T-helper 17 cell (primary cell): Measurements from ENCODE around the gene MRTO4. TPM values are rescaled to one million over a fixed set of nuclear protein-coding genes. Genes with fewer than 3 reads are reported as not detected.
"Not testable (repeated sequence)": the region's sequence is repeated elsewhere in the genome, so short reads cannot be mapped to it uniquely, and the experiment has no call there.

Experiments
- ATAC-seq: fragments of 150-1000 bp; cut with Tn5 transposase; 2 replicates; pipeline ENCODE4 v1.10.0; 2021; ENCODE audit warnings: mild to moderate bottlenecking, moderate library complexity
- DNase-seq, 3 donors: peaks; one replicate each; pipeline versions ENCODE4 v3.0.0 to v3.0.0-alpha.2; 2020 to 2021
- H3K9me3 ChIP-seq: one replicate; pipeline ENCODE4 v1.7.0; 2013; ENCODE audit warnings: low read length, mild to moderate bottlenecking; ENCODE audit not compliant: control insufficient read depth, poor library complexity, severe bottlenecking
- H3K27ac Mint-ChIP-seq: one replicate; pipeline ENCODE4 v1.8.0; 2022; ENCODE audit warnings: mild to moderate bottlenecking, moderate library complexity, mixed read lengths
- H3K27me3 Mint-ChIP-seq: one replicate; pipeline ENCODE4 v1.8.0; 2022; ENCODE audit warnings: mixed read lengths
- H3K36me3 Mint-ChIP-seq: one replicate; pipeline ENCODE4 v1.8.0; 2022; ENCODE audit warnings: low read depth, mixed read lengths
- H3K4me1 Mint-ChIP-seq: one replicate; pipeline ENCODE4 v1.8.0; 2022; ENCODE audit warnings: mild to moderate bottlenecking, mixed read lengths
- H3K4me3 Mint-ChIP-seq: one replicate; pipeline ENCODE4 v1.8.0; 2022; ENCODE audit warnings: mild to moderate bottlenecking, moderate library complexity, mixed read lengths
- total RNA-seq, 4 donors: library from RNA in 2 of 4; stranded (reverse) in 2 of 4; gene quantifications; one replicate each; pipeline ENCODE4 v1.2.3 and lab custom pipeline; 2022 to 2026

MRTO4 gene
- total RNA-seq, 2 donors from 2014 or later = 17.0 to 19.8 TPM

DNA sequence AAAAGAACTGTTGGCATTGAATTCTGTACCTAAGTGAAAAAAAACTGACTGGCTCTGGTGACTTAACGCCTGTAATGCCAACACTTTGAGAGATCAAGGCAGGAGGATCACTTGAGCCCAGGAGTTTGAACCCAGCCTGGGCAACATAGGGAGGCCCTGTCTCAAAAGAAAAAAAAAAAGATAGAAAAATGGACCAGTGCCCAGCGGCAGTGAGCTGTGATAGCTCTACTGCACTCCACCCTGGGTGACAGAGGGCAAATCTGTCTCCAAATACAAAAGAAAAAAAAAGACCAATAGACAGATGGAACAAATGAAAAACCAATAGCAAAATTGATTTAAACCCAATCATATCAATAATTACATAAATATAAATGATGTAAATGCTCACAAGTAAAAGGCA lies 37.6 kb downstream of the MRTO4 start:
- no peak for DNase-seq
- Mint-ChIP-seq H3K27ac (peak overlapping the region; percentile 53), H3K27me3 (peaks cover 18% of the 10 kb centered on the region), H3K4me3 (peak overlapping the region; percentile 71), H3K4me1 (peaks cover 12% of the 10 kb centered on the region), H3K36me3 (peaks cover 2% of the 10 kb centered on the region)
- H3K9me3 ChIP-seq = no peaks in the 10 kb centered on the region
- no peak for ATAC-seq

DNA sequence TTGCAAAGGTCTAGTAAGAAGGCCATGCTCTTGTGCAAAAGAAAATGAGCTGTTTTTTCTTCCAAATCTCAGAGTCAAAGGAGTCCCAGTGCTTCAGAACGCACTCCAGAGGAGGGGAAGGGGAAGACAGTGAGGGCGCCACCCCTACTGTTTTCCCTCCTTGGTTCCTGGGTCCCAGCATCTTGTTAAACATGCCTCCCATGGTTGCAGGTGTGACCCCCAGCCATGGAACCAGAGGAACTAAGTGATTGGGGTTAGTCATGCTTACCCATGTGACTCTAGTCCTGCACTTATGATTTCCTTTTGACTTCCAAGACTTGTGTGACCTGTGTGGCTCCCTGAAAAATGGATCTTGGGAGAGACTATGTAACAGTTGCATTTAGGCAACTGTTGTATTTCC lies 43.0 kb downstream of the MRTO4 start:
- ATAC-seq = no peak
- peaks cover 2% of the 10 kb centered on the region for H3K36me3 Mint-ChIP-seq
- no peaks in the 10 kb centered on the region for H3K4me1 Mint-ChIP-seq
- H3K27me3 Mint-ChIP-seq = peaks cover 3% of the 10 kb centered on the region
- no peak overlapping the region for H3K4me3 Mint-ChIP-seq
- DNase-seq = no peak
- no peaks in the 10 kb centered on the region for H3K9me3 ChIP-seq
- no peak overlapping the region for H3K27ac Mint-ChIP-seq

DNA sequence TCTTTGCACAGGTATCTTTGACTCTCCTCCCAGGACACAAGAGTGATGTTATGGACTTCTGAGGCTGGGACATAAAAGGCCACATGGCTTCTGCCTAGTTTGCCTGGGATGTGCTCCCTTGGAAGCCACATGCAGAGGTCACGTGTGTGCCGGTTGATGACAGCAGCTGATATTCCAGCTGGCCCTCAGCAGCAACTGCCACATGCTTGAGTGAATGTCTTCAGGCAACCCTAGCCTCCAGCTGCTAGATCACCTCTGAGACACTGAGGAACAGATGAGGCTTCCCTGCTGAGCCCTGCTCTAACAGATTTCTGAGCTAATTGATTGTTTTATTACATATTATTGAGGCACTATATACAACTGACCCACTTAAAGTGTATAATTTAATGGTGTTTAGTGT lies 48.6 kb downstream of the MRTO4 start:
- H3K4me3 Mint-ChIP-seq = no peak overlapping the region
- ATAC-seq (no peak), DNase-seq (no peak)
- no peaks in the 10 kb centered on the region for H3K36me3 Mint-ChIP-seq
- no peaks in the 10 kb centered on the region for H3K4me1 Mint-ChIP-seq
- H3K27ac Mint-ChIP-seq = no peak overlapping the region
- no peaks in the 10 kb centered on the region for H3K9me3 ChIP-seq
- no peaks in the 10 kb centered on the region for H3K27me3 Mint-ChIP-seq

GRCh38 chr1:19304081-19304480 lies 52.5 kb downstream of the MRTO4 start:
- H3K27ac Mint-ChIP-seq, H3K4me3 Mint-ChIP-seq, H3K27me3 Mint-ChIP-seq, DNase-seq, H3K36me3 Mint-ChIP-seq, H3K4me1 Mint-ChIP-seq, ATAC-seq, H3K9me3 ChIP-seq: not testable (repeated sequence)

GRCh38 chr1:19305880-19306279 lies 54.3 kb downstream of the MRTO4 start:
- H3K27me3 Mint-ChIP-seq = no peaks in the 10 kb centered on the region
- peaks cover 6% of the 10 kb centered on the region for H3K36me3 Mint-ChIP-seq
- no peak for ATAC-seq
- no peak for DNase-seq
- no peak overlapping the region for H3K27ac Mint-ChIP-seq
- H3K4me1 Mint-ChIP-seq = peaks cover 13% of the 10 kb centered on the region
- H3K4me3 Mint-ChIP-seq = no peak overlapping the region
- H3K9me3 ChIP-seq = no peaks in the 10 kb centered on the region

GRCh38 chr1:19306941-19307340 lies 55.3 kb downstream of the MRTO4 start:
- peaks cover 18% of the 10 kb centered on the region for H3K4me1 Mint-ChIP-seq
- H3K36me3 Mint-ChIP-seq = peaks cover 9% of the 10 kb centered on the region
- H3K9me3 ChIP-seq = no peaks in the 10 kb centered on the region
- H3K27ac Mint-ChIP-seq = no peak overlapping the region
- no peaks in the 10 kb centered on the region for H3K27me3 Mint-ChIP-seq
- ATAC-seq = no peak
- DNase-seq = no peak
- no peak overlapping the region for H3K4me3 Mint-ChIP-seq

DNA sequence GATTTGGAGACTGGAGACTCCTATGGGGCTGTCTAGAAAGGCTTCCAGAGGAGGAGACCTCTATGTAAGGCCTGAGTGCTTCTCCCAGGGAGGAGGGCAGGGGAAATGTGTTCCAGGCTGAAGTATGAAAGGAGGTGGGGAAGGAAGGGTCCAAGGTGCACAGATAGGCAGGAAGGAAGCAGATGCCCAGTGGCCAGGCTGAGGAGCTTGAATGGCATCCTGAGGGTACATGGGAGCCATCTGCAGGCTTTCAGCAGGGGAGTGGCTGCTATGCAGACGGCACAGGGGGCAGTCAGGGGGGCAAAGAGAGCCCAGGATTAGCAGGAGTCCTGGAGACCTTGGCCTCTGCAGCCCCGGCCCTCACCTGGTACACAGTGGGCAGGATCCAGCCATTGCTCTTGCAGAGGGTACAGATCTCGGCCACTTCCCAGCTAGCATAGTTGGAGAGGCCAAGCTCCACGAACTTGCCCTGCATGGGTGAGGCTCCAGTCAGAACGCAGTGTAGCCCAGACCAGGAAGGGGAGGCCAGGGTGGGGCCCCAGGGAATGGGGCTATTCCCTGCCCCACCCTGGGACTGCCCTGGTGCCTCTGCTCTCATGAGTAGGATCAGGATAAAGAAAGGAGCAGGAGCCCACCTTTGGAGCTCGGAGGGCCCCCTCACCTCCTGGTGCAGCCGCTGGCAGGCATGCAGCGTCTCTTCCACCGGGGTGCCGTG lies 56.3 kb downstream of the MRTO4 start:
- ATAC-seq (no peak), DNase-seq (no peak)
- Mint-ChIP-seq H3K27me3 (no peaks in the 10 kb centered on the region), H3K4me3 (no peak overlapping the region), H3K36me3 (peaks cover 9% of the 10 kb centered on the region), H3K27ac (peak overlapping the region; percentile 43), H3K4me1 (peaks cover 21% of the 10 kb centered on the region)
- no peaks in the 10 kb centered on the region for H3K9me3 ChIP-seq

GRCh38 chr1:19308509-19308907 lies 56.9 kb downstream of the MRTO4 start:
- ATAC-seq (no peak), DNase-seq (no peak)
- H3K9me3 ChIP-seq = no peaks in the 10 kb centered on the region
- H3K27me3 Mint-ChIP-seq = no peaks in the 10 kb centered on the region
- no peak overlapping the region for H3K4me3 Mint-ChIP-seq
- H3K27ac Mint-ChIP-seq = peak overlapping the region; percentile 79
- peaks cover 27% of the 10 kb centered on the region for H3K4me1 Mint-ChIP-seq
- peaks cover 9% of the 10 kb centered on the region for H3K36me3 Mint-ChIP-seq

GRCh38 chr1:19309123-19309813 lies 57.7 kb downstream of the MRTO4 start:
- no peak overlapping the region for H3K4me3 Mint-ChIP-seq
- H3K27me3 Mint-ChIP-seq = no peaks in the 10 kb centered on the region
- H3K9me3 ChIP-seq = no peaks in the 10 kb centered on the region
- peaks cover 9% of the 10 kb centered on the region for H3K36me3 Mint-ChIP-seq
- peaks cover 29% of the 10 kb centered on the region for H3K4me1 Mint-ChIP-seq
- peak overlapping the region; percentile 79 for H3K27ac Mint-ChIP-seq
- ATAC-seq (no peak), DNase-seq (no peak)

Other genes starting within 250 kb of the MRTO4 start
- gene UBR4, start 41.5 kb upstream of the MRTO4 start, total RNA-seq = 100 to 1,000 TPM; 140 to 158 TPM
- gene EMC1, start 281 bp upstream of the MRTO4 start, total RNA-seq = 10 to 100 TPM; 24.2 to 32.0 TPM
- gene AKR7A3, start 37.0 kb downstream of the MRTO4 start, total RNA-seq = 1 to 10 TPM; 1.1 to 1.4 TPM
- gene AKR7A2, start 60.3 kb downstream of the MRTO4 start, total RNA-seq = 10 to 100 TPM; 17.3 to 21.9 TPM
- gene SLC66A1, start 60.5 kb downstream of the MRTO4 start, total RNA-seq = 1 to 10 TPM; 3.3 to 3.9 TPM
- 100 to 1,000 TPM; 320 to 330 TPM for gene CAPZB, start 233.7 kb downstream of the MRTO4 start, total RNA-seq